CD4-positive, alpha-beta T cell treated with Interleukin-2 at 100 ng/mL for 4 hours (primary cell): ENCODE results near the gene AK3.

Experiments
- DNase-seq: peaks from one replicate; pipeline ENCODE4 v3.0.0-alpha.2; 2020; ENCODE audit warnings: low spot score

AK3 gene

GRCh38 chr9:4706021-4706420 lies 35.0 kb downstream of the AK3 start:
- DNase-seq, result no peak

GRCh38 chr9:4704129-4704528 lies 36.9 kb downstream of the AK3 start:
- DNase-seq, result no peak

GRCh38 chr9:4701526-4701925 lies 39.5 kb downstream of the AK3 start:
- DNase-seq, result no peak

DNA sequence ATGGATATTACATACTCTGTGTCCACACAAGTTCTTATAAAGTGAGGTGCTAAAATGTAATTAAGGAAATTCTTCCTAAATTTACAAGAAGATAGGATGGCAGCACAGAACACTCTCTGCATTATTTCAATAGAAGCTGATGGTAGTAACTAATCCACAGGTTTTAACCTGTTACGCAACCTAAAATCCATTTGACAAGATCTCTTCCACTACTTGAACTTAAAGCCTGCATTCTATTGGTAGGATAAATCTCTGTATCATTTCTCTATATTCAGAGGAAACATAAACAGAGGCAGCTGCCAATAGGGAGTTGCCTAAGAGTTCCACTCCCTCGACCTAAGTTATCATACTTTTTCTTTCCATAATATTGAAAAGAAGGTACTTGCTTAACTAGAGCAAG lies 40.1 kb downstream of the AK3 start:
- DNase-seq, result no peak

- no peak for DNase-seq
Measured at GRCh38 chr9:4700091-4700490, 40.9 kb downstream of the AK3 start.

DNA sequence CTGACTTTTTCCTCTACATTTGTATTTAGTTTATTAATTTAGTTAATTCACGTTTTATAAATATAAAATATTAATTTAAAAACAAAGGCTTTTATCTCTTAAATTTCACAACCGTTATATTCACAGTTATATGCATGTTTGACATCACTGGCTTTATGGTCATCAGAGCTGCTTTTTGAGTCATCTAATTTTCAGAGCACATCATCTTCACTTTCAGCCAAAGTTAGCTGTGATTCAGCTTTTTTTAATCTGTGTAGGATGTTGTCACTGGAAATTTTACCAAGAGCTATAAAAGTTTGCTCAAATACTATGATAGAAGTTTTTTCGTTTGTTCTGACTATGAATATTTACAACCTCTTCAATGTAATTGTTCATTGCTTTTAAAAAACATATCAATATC lies 49.2 kb downstream of the AK3 start:
- no peak for DNase-seq

- no peak for DNase-seq
Measured at GRCh38 chr9:4690144-4690543, 50.9 kb downstream of the AK3 start.

GRCh38 chr9:4689687-4690104 lies 51.3 kb downstream of the AK3 start:
- no peak for DNase-seq

GRCh38 chr9:4689021-4689420 lies 52.0 kb downstream of the AK3 start:
- DNase-seq, result no peak

- no peak for DNase-seq
Measured at GRCh38 chr9:4686584-4686983, 54.4 kb downstream of the AK3 start.

DNA sequence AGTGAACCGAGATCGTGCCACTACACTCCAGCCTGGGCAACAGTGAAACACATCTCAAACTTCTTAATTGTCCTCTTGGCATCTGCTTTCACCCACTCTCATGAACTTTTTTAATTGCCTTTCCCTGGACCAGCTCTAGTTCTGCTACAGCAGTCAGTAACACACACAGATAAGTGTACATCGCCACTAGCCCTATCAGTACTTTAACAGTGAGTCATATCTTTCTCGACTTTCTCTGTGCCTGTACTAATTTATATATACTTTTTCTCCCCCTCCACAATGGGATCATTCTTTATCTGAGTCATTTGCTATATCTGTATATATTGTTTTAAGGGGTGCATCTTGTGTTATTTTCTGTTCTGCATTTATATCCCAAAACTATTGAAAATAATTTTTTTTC lies 54.9 kb downstream of the AK3 start:
- no peak for DNase-seq

DNA sequence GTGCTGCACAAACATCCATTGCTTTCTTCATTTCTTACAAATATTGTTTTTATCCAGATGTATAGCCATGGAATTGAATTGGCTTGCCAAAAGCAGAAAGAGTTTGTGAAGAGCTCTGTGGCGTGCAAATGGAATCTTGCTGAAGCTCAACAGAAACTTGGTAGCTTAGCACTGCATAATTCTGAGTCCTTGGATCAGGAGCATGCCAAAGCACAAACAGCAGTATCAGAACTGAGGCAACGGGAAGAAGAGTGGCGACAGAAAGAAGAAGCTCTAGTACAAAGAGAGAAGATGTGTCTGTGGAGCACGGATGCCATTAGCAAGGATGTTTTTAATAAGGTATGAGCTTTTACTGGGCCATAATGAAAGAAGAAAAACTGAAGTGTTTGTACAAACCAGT lies 56.2 kb downstream of the AK3 start:
- DNase-seq, result no peak

- DNase-seq, result no peak
Measured at GRCh38 chr9:4680750-4681149, 60.3 kb downstream of the AK3 start.

DNA sequence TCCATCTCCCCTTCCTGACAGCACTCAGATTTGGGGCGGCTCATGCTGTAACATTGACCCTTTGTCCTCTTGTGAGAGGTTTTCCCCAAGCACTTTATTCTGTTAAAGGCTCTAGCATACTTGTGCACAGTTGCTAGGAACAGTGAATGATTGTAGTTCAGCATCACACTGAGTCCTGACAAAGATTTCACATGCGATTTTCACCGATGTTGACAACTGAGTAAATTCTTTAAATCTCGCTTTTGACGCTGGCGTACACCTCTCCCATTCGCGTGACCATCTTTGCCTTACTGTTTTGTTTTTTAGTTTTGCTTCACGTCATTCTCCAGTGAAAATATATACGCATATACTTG lies 60.9 kb downstream of the AK3 start:
- DNase-seq, result no peak

- peak; percentile 98 for DNase-seq
Measured at GRCh38 chr9:4679268-4680172, 61.5 kb downstream of the AK3 start, which contains the start of gene CDC37L1. Gene CDC37L1 (plus strand): TSS chr9:4679569. CDS start chr9:4679768, 199 bp downstream.

DNA sequence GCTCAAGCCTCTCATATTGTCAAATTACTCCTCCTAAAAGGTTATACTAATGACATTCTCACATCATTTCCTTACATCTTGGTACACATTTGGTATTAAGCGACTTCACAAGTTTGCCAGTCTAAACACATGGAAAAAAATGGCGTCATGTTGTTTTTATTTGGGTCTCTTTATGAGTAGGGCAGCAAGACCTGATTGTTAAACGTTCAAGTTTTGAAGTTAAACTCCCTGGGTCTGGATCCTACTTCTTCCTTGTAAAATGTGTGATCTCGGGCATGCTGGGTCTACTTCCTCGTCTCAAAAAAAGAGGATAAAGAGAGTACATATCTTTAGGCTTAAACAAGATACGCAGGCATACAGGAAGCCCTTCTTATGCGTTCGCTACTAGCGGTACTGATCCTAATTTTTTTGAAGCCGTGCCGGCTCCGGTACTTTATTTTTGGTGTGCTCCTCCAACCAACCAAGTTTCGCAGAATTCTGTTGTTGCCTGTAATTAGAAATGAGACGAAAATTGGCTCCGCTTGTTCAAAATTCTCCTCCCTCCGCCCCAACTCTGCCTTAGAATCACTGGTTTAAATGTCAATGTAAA lies 62.2 kb downstream of the AK3 start:
- DNase-seq, result peak; percentile 43

DNA sequence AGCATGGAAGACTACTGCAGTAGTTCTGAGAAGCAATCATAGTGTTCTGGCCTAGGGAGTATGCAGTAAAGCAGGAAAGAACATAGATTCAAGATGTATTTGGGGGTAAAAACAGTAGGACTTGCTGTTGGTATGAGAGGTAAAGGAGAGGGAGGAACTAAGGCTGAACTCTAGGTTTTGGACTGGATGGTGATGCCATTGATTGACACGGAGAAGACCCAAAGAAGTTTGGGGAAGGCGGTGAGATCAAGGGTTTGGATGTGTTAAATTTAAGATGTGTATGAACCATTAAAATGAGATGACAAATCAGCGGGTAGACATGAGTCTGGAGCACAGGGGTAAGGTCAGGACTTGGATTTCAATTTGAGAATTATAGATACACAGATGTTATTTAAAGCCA lies 63.6 kb downstream of the AK3 start:
- DNase-seq, result no peak

- no peak for DNase-seq
Measured at GRCh38 chr9:4674783-4675182, 66.2 kb downstream of the AK3 start.

DNA sequence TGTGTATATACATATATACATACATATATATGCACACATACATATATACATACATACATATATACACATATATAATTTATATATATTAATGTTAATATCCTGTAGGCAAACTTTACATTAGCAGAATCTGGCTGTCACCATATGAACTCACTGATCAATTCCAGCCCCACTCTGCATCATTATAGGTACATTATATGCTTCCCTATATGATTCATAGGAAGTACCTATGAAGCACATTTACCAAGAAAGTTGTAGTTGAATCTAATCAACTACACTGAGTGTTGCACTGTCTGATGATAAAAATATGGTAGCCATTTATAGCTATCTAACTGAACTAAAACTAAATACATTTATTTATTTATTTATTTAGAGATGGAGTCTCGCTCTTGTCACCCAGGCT lies 69.3 kb downstream of the AK3 start:
- DNase-seq, result no peak

DNA sequence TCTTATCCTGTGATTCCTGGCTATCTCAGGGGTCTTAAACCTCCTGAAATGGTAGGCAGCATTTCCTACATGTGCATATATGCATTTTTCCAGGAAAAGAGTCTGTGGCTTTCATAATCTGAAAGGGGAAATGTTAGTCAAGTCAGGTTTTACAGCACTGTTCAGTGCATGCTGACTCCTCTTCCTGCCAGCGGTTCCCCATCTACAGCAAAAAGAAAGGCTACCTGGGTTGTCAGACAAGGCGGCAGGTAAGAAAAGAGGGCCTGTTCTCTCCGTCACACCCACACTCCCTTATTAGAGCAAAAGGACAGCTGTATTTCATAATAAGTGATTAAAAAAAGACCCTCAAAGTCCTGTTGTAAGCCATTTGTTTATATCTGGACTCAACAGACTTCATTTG lies 70.4 kb downstream of the AK3 start:
- no peak for DNase-seq

DNA sequence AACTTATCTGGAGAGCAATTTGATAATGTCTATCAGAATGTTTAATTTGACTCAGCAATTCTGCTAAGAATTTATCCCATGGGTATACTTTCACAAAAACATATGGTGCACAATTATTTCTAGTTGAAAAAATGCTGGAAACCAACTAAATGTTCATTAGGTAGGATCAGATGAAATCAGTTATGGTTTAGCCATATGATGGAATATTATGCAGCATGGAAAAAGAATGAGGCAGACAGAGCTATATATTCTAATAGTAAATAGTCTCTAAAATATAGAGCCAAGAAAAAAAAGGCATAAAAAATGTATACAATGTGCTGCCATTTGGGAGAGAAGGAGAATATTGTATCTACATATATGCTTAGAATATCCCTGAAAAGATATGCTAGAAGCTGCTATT lies 71.1 kb downstream of the AK3 start:
- no peak for DNase-seq

DNA sequence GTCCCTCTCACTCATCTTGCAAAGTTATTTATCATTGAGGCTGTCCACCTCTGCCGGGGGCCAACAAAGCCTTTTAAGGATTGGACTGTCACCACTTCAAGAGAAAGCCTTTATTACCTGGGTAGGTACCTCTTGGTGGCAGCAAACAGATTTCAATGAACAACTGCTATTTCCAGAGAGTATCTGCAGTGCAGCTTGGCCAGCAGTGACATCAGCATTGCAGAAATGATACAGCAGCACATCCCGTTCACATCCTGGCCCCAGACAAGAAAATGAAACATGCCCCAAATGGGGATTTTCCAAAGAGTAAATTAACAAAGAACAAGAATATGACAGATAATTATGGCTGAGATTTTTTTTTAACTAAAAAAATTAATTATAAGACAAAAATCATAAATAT lies 72.4 kb downstream of the AK3 start:
- DNase-seq, result no peak

GRCh38 chr9:4667681-4668080 lies 73.3 kb downstream of the AK3 start:
- no peak for DNase-seq
